Cardiac fibroblast (primary cell): ENCODE data around the gene PPP1CA.

ENCODE experiments used
- DNase-seq, 2 donors: peaks; one replicate each; pipeline versions ENCODE4 v3.0.0 to v3.0.0-alpha.2; 2010; ENCODE audit warnings: low read depth in 2 of 2
- H3K4me3 ChIP-seq, 2 donors: replicated peaks in 1 of 2; 1 replicate in 1 of 2; 2 replicates in 1 of 2; pipeline ENCODE4 v1.5.1; 2011; ENCODE audit warnings: low read depth in 2 of 2, low read length in 2 of 2, mild to moderate bottlenecking in 2 of 2, moderate library complexity in 1 of 2
- TF ChIP-seq, protein P1 (sequence below): IDR thresholded peaks from one replicate; pipeline ENCODE4 v1.5.1; 2011; ENCODE audit warnings: low read depth, mild to moderate bottlenecking, low read length, inconsistent platforms

PPP1CA gene

DNA sequence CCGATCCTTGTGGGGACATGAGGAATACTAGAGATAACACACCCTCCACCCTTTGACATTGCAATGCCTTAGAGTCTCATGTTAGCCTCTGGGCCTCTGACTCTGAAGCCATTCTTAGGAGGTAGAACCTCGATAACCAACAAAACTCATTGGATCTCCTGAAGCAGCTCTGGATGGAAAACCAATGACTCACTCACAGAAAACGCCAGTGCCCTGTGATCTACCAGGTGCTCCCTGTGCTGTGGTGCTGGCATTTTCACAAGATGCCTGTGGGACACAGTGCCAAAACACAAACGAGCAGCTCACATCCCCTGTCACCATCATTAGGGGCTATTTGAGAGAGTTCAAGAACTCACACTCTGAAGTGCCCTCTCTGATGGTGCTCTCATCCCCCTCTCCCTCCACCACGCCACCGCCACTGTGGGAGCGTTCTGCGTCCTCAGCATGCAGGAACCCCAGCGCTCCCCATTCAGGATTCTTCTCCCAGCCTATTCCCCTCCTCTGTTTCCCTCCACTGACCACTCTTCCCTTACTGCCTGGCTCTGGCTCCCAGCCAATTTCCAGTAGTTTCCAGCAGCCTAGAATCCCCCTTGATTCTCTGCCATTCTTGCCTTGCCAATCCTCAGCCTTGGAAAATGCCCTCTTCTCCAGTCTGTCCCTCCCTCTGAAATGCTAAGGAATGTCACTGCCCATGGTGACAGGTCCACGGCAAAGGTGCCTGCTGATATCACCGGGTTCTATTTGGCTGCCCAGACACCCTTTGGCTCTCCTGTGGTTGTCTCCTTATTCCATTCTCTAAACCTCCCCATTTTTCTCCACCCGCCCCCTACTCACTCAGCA is 43.6 kb downstream of the PPP1CA start:
- TF ChIP-seq, protein P1, sequence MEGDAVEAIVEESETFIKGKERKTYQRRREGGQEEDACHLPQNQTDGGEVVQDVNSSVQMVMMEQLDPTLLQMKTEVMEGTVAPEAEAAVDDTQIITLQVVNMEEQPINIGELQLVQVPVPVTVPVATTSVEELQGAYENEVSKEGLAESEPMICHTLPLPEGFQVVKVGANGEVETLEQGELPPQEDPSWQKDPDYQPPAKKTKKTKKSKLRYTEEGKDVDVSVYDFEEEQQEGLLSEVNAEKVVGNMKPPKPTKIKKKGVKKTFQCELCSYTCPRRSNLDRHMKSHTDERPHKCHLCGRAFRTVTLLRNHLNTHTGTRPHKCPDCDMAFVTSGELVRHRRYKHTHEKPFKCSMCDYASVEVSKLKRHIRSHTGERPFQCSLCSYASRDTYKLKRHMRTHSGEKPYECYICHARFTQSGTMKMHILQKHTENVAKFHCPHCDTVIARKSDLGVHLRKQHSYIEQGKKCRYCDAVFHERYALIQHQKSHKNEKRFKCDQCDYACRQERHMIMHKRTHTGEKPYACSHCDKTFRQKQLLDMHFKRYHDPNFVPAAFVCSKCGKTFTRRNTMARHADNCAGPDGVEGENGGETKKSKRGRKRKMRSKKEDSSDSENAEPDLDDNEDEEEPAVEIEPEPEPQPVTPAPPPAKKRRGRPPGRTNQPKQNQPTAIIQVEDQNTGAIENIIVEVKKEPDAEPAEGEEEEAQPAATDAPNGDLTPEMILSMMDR: no peak
- peak; percentile 54 to 61 for DNase-seq
- H3K4me3 ChIP-seq: no peak overlapping the region

DNA sequence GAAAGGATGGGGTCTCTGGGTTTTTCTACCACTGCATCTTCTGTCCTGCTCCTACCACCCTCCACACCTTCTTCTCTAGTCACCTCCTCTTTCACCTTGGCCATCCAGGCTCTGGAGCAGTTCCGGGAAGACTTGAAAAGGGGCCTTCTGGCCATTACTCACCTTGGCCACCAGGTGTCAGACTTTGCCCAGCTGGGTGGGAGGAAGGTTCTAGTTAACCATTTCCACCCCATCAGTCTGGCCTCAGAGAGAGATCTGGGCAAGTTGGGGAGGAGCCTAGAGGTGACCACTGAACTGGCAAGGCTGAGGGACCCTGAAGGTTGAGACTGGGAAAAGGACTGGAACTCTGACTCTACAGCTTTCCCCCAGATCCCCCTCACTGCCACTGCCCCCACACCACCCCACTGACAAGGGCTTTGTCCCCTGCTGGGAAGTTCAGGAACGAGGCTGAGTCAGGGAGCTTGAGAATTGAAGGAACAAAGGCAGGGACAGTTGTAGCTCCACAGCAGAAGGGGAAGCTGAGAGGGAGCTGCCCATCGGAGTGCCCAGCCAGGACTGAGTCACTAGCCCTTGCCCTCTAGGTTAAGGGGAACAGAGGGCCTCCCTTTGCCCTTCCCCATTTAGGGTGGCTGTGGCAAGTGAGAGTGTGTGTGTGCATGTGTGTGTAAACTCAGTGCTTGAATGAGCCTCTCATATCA is 44.6 kb downstream of the PPP1CA start:
- DNase-seq: peak; percentile 84 to 86
- H3K4me3 ChIP-seq: no peak overlapping the region
- TF ChIP-seq, protein P1: peak; percentile 96

DNA sequence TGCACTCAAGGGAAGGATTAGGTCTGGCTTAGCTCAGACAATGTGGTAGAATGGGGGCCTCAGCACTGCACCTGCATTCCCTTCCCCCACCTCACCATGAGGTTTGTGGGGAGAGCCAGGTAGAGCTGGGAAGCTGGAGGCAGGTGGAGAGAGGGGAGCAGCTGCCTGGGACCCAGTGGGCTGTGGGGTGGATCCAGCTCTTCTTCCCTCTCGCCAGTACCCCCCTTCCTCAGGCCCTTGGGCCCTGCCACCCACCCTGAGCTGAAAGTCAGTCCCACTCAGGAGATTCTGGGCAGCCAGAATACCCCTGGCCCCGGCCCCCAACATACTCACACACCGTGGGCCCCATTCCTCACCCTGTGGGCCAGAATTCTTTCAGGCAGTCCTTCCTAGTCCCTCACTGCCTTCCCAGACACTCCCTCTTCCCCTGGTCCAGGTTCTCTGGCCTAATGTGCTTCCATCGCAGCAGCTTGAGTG is 45.2 kb downstream of the PPP1CA start:
- TF ChIP-seq, protein P1: no peak
- no peak overlapping the region for H3K4me3 ChIP-seq
- DNase-seq: no peak

GRCh38 chr11:67355794-67356386 is 45.8 kb downstream of the PPP1CA start:
- TF ChIP-seq, protein P1: no peak
- H3K4me3 ChIP-seq: no peak overlapping the region
- DNase-seq: no peak

- TF ChIP-seq, protein P1: no peak
- H3K4me3 ChIP-seq: no peak overlapping the region
Observed at GRCh38 chr11:67355023-67355793, 46.5 kb downstream of the PPP1CA start.

More at GRCh38 chr11:67355023-67355793, 46.5 kb downstream of the PPP1CA start:
- no peak for DNase-seq
